GM19395 (cell line): ENCODE measurements around the gene SPRN.
"Not testable (repeated sequence)": the region's sequence is repeated elsewhere in the genome, so short reads cannot be mapped to it uniquely, and the experiment has no call there.

ENCODE experiments used
- ATAC-seq: cut with Tn5 transposase; IDR thresholded peaks from one replicate; pipeline ENCODE4 v1.9.1; 2021; ENCODE audit warnings: mild to moderate bottlenecking, moderate library complexity; ENCODE audit not compliant: unreplicated experiment

The SPRN gene

DNA sequence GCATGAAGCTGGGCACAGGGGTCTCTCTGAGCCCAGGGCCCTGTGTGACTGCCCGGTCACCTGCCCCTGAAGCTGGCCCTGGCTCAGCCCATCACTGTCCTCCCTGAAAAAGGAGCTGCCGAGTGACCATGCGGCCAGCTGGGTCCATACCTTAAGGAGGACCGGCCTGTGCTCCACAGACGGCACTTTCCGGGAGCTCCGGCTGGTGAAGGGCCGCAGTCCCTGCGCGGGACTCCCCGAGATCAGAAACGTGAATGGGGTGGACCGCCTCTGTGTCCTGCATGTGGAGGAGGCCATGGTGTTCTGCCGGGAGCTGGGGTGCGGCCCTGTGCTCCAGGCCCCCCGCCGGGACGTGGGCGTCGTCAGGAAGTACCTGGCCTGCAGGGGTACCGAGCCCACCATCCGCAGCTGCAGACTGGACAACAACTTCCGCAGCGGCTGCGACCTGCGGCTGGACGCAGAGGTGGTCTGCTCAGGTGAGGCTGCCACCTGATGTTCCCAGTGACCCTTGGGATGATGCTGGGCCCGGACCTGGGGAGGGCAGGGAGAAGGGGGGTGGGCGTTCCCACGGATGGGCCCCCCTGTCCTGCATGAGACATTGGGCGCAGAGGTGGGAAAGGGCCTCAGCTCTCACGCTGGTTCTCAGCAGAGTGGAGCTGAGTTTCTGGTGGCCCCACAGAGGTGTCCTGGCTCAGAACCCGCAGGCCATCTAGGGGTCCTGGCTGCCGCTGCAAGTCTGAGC lies 32.8 kb upstream of the SPRN start:
- no peak for ATAC-seq

DNA sequence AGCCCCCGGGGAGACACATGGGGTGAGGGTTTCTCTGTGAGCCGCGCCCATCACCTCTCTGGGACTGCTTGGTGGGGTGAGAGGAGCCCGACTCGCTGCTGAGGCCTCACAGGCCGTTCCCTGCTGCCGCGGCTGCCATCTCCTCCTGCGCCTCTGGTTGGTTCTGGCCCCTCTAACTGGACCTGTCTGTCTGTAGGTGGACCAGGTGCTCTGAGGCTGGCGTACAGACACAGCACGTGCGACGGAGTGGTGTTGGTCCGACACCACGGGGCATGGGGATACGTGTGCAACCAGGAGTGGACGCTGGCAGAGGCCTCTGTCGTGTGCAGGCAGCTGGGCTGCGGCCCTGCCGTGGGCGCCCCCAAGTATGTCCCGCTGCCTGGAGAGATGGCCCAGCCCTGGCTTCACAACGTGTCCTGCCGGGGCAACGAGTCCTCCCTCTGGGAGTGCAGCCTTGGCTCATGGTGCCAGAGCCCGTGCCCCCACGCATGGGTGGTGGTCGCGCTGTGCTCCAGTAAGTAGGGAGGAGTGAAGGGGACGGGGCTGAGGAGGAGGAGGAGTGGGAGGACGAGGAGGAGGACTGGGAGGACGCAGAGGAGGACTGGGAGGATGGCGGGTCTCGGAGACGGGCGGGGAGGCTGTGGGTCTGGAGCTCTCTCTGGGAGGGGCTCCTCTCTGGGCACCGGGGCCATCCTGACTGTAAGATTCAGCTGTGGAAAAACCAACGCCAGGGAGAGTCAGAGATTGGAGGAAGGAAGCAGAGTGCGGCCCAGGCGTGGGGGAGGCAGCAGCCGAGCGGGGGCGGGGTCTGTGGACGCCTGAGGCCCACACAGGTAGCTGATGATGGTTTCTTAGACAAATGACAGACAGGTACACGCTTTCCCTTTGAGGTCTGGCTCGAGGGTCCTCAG lies 31.9 kb upstream of the SPRN start:
- ATAC-seq = no peak

DNA sequence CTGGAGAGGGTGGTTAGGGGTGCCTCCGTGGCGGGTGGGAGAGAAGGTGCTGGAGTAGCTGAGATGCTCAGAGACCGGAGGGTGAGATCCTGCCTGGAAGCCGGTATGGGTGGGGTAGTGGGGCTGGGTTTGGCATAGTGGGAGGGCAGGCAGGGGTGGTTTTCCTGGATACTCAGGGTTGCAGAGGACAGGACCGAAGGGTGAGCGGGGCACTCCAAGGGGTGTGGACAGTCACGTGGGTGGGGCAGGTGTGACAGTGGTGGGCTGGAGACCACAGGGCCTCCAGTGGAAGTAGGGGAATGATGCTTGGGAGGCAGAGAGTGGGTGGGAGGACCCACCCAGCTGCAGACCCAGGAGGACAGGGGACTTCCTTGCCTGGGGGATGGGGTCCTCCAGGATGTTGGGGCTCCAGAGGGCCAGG lies 31.2 kb upstream of the SPRN start:
- no peak for ATAC-seq

GRCh38 chr10:133455196-133455595 lies 30.8 kb upstream of the SPRN start:
- ATAC-seq = no peak

DNA sequence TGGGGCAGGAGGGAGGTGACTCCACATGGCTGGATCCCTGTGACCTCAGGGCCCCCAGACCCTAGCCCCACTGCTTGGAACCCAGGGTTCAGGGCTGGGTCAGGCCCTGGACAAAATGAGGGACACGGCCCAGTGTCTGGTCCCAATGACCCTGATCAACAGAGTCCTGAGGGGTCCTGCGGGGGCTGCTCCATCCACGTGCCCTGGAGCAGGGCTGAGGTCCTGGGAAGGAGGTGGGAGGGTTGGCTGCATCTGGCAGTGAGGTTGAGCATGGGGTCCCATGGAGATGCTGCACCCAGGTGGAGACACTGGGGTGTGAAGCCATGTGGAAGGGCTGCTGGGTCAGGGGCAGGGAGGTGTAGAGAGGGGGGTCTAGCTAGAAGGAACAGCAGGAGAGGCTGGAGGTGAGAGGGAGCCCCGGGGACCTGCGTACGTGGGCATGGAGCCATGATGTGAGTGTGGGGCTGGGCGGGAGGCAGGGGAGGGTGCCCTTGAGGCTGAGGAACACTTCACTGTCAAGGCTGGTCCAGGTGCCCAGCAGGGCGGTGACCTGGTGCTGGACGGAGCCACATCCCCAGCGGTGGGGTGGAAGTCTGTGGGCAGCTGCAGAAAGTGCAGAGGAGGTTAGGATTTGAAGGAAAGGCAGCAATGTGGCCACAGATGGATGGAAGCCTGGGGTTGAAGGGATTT lies 29.9 kb upstream of the SPRN start:
- ATAC-seq = no peak

DNA sequence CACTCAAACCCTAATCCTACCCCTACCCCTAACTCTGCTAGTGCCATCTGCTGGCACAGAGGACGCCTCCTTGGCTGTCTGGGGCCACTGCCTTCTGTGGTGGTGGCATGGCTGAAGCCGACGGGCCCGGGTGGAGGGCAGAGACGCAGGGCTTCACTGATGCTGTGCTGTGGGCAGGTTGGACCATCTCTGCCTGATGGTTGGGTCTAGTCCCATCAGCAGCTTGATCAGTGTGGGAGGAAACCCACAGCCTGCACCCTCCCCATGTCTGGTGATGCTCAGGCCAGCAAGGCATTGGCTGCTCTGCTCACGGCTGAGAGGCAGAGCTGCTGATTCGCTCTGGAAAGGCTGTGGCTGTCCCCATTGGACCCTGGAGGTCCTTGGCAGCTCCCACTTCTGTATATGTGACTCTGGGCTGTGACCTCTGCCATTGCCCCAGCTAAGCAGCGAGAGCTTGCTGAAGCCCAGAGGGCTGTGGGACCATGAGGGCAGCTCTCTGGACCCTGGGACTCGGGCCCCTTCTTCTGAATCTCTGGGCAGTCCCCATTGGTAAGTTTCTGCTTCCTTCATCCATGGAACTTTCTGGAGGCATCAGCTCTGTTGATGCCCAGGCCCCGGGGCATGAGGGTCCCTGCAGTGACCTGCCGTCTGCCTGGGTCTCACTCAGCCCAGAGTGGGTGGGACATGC lies 29.2 kb upstream of the SPRN start, which contains the start of gene SCART1:
SCART1 (plus strand) TSS at position 430 of the 688 bp plus-strand sequence; CDS start at position 483, 53 bp downstream.
- no peak for ATAC-seq

DNA sequence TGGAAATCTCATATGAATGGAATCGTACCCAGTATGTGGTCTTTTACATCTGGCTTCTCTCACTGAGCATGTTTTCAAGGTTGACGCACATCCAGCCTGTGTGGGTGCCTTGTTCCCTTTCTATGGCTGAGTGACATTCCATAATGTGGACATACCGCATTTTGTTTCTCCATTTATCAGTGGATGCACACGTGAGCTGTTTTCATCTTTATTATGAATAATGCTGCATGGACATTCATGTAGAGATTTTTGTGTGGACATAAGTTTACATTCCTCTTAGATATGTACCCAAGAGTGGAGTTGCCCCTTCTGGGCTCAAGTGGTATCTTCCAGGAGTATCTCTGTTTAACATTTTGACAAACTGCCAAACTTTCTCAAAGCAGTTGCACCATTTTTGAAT lies 28.0 kb upstream of the SPRN start:
- no peak for ATAC-seq

DNA sequence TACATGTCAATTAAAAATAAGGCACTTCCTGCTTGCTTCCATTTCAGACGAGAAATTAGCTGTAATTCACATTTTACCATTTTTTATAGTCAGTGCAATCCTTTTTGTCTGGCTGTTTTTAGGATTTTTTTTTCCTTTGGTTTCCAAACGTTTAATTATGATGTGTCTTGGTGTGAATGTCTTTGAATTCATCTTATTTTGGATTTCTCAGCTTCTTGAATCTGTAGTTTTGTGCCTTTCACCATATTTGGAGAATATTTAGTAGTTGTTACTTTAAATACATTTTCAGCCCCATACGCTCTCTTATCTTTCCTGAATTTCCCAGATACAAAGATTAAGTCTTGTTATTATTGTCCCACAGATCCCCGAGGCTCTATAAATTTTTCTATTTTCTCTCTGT lies 26.9 kb upstream of the SPRN start:
- no peak for ATAC-seq

GRCh38 chr10:133448120-133448519 lies 23.7 kb upstream of the SPRN start:
- ATAC-seq = no peak

- ATAC-seq = no peak
These were observed 22.6 kb upstream of the SPRN start for GRCh38 chr10:133446979-133447378.

GRCh38 chr10:133445751-133446708 lies 21.6 kb upstream of the SPRN start:
- no peak for ATAC-seq

DNA sequence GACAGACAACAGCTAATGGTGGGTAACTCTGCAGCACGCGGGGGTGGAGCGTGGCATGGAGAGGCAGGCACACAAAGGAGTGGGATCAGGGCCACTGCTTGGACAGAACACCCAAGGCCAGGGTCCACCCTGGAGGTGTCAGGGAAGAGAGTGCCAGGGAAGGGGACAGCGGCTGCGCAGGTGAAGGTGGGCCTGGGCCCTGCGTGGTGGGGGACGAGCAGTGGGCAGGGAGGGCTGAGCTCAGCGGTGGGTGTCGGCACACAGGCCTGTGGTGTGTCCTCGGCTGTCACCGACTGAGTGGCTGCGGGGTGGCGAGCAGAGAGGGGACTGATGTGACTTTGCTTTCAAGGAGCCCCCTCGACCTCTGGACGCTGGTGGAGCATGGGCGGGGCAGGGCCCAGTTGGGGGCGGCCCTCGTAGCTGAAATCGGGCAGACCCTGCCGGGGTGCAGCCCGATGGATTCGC lies 20.9 kb upstream of the SPRN start:
- ATAC-seq = no peak

- ATAC-seq = no peak
These were observed 20.2 kb upstream of the SPRN start for GRCh38 chr10:133444342-133445267.

GRCh38 chr10:133442967-133443924 lies 18.8 kb upstream of the SPRN start:
- ATAC-seq = no peak

- no peak for ATAC-seq
These were observed 18.0 kb upstream of the SPRN start for GRCh38 chr10:133442191-133442966.

GRCh38 chr10:133441780-133442179 lies 17.4 kb upstream of the SPRN start:
- no peak for ATAC-seq

- ATAC-seq = not testable (repeated sequence)
These were observed 16.9 kb upstream of the SPRN start for GRCh38 chr10:133441356-133441755.
